Left ventricle myocardium inferior (tissue), 1 donor: ENCODE data around the gene ARHGEF16. TPM values are rescaled to one million over a fixed set of nuclear protein-coding genes. Genes with fewer than 3 reads are reported as not detected.

ENCODE experiments used
- DNase-seq: peaks from one replicate; pipeline ENCODE4 v3.0.0-alpha.2; 2020
- H3K27ac ChIP-seq: fragments of 200-600 bp; replicated peaks from 2 replicates; pipeline ENCODE4 v1.8.0; 2021
- H3K27me3 ChIP-seq: fragments of 200-600 bp; 2 replicates; pipeline ENCODE4 v1.8.0; 2021; ENCODE audit warnings: low read depth
- H3K36me3 ChIP-seq: fragments of 200-600 bp; 2 replicates; pipeline ENCODE4 v1.8.0; 2021
- H3K4me1 ChIP-seq: fragments of 200-600 bp; 2 replicates; pipeline ENCODE4 v1.8.0; 2021
- H3K4me3 ChIP-seq: fragments of 200-600 bp; 2 replicates; pipeline ENCODE4 v1.8.0; 2021; ENCODE audit warnings: mild to moderate bottlenecking, moderate library complexity
- H3K9me3 ChIP-seq: fragments of 200-600 bp; replicated peaks from 2 replicates; pipeline ENCODE4 v1.8.0; 2021
- CTCF ChIP-seq: fragments of 200-600 bp; IDR thresholded peaks from 2 replicates; pipeline ENCODE4 v1.8.0; 2021; ENCODE audit warnings: antibody characterized with exemption, mild to moderate bottlenecking, borderline replicate concordance
- intact Hi-C: fragments of 100-400 bp; cut with micrococcal nuclease; formaldehyde crosslinking; loops from one replicate; pipeline ENCODE4 v1.11.0; 2022
- total RNA-seq: library from RNA; stranded (reverse); fragmentation: NEBNext Ultra II Directional; extraction: Animal tissue kit (Norgen Biotek cat#: 25700); gene quantifications from one replicate; pipeline ENCODE4 v1.2.1, GENCODE V29; 2021
- donor health status: DM: no; HTN: yes; CAD: no; lungs with severe emphysema.

Gene ARHGEF16
- total RNA-seq, 1 donor from 2014 or later = 0.52 TPM

GRCh38 chr1:3506943-3507342 is 52.5 kb downstream of the ARHGEF16 start:
- no peak for DNase-seq
- no peak for TF ChIP-seq CTCF
- intact Hi-C loops = no loop called here

DNA sequence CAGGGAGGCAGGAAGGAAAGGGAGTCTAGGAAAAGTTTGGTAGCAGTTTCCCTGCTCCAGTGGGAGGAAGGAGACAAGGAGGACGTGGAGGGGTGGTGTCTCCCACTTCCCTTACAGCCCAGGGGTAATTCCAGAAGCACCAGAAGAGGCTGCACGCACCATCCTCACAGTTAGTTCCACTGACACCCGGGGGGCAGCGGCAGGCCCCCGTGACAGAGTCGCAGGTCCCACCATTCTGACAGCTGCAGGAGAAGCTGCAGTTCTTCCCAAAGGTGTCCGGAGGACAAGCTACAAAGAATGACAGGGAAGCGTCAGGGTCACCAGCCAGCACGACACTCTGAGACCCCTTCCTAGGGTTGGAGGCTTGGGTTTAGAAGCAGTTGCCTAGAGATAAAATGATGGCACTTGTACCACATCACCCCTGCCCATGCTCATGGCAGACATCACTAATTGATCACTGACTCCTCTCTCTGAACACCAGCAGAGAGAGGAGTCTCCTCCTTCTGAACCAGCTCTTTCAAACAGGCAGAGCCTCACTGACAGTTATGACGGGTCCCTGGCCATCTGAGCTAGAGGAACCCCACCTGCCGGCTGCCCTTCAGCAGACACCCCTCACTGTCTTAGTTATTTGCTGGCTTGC is 53.3 kb downstream of the ARHGEF16 start:
- no peak for TF ChIP-seq CTCF
- intact Hi-C loops = no loop called here

More at GRCh38 chr1:3506943-3507342, 52.5 kb downstream of the ARHGEF16 start:
- Histone ChIP-seq H3K36me3 (no peaks in the 10 kb centered on the region), H3K4me1 (peaks cover 5% of the 10 kb centered on the region), H3K9me3 (no peaks in the 10 kb centered on the region), H3K27ac (no peak overlapping the region), H3K4me3 (no peak overlapping the region), H3K27me3 (no peaks in the 10 kb centered on the region)

GRCh38 chr1:3508757-3509415 is 54.4 kb downstream of the ARHGEF16 start:
- no peak for DNase-seq
- no peak overlapping the region for H3K27ac ChIP-seq
- peaks cover 5% of the 10 kb centered on the region for H3K4me1 ChIP-seq
- no peaks in the 10 kb centered on the region for H3K27me3 ChIP-seq
- H3K9me3 ChIP-seq = no peaks in the 10 kb centered on the region
- H3K4me3 ChIP-seq = no peak overlapping the region
- H3K36me3 ChIP-seq = no peaks in the 10 kb centered on the region
- intact Hi-C loops = no loop called here
- no peak for TF ChIP-seq CTCF

More for the DNA sequence above, 53.3 kb downstream of the ARHGEF16 start:
- Histone ChIP-seq H3K9me3 (no peaks in the 10 kb centered on the region), H3K4me1 (peaks cover 5% of the 10 kb centered on the region), H3K27me3 (no peaks in the 10 kb centered on the region), H3K36me3 (no peaks in the 10 kb centered on the region), H3K4me3 (no peak overlapping the region), H3K27ac (no peak overlapping the region)
- DNase-seq = no peak

- no peak overlapping the region for H3K4me3 ChIP-seq
- H3K27me3 ChIP-seq = no peaks in the 10 kb centered on the region
- intact Hi-C loops = no loop called here
- TF ChIP-seq CTCF = no peak
- no peaks in the 10 kb centered on the region for H3K9me3 ChIP-seq
- peaks cover 2% of the 10 kb centered on the region for H3K4me1 ChIP-seq
- DNase-seq = no peak
- H3K36me3 ChIP-seq = no peaks in the 10 kb centered on the region
- H3K27ac ChIP-seq = no peak overlapping the region
Observed at GRCh38 chr1:3509721-3510120, 55.3 kb downstream of the ARHGEF16 start.

DNA sequence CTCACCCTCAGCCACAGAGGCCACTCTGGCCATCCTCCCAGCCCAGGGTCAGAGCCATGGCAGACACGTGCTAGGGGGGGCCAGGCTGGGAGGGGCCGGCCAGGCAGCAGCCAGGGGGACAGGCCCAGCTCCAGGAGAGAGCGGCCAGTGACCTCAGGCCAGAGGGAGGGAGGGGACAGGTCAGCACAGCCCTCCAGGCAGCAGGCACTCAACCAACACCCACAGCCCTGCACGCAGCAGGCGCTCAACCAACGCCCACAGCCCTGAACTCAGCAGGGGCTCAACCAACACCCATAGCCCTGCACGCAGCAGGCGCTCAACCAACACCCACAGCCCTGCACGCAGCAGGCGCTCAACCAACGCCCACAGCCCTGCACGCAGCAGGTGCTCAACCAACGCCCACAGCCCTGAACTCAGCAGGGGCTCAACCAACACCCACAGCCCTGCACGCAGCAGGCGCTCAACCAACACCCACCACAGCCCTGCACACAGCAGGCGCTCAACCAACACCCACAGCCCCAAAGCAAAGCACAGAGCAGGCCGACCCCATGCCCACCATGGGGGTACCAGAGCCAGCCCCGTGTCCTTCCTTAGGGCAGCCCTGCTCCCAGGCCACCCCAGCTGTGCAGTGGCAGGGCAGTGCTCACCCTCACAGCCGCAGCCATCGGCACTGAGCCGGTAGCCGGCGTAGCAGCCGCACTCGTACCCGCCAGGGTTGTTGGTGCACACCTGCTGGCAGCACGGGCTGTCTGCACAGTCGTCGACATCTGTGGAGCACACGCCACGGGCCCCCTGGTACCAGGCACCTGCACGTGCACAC is 55.9 kb downstream of the ARHGEF16 start:
- Histone ChIP-seq H3K4me1 (no peaks in the 10 kb centered on the region), H3K36me3 (no peaks in the 10 kb centered on the region), H3K27ac (no peak overlapping the region), H3K4me3 (no peak overlapping the region), H3K9me3 (no peaks in the 10 kb centered on the region), H3K27me3 (no peaks in the 10 kb centered on the region)
- no peak for TF ChIP-seq CTCF
- DNase-seq = no peak
- intact Hi-C loops = no loop called here
